ENCODE measurements around the gene SLC2A13. TPM values are rescaled to one million over a fixed set of nuclear protein-coding genes. Genes with fewer than 3 reads are reported as not detected.

The SLC2A13 gene
- total RNA-seq, 2 experiments from 2014 or later = 2.2 to 2.5 TPM

DNA sequence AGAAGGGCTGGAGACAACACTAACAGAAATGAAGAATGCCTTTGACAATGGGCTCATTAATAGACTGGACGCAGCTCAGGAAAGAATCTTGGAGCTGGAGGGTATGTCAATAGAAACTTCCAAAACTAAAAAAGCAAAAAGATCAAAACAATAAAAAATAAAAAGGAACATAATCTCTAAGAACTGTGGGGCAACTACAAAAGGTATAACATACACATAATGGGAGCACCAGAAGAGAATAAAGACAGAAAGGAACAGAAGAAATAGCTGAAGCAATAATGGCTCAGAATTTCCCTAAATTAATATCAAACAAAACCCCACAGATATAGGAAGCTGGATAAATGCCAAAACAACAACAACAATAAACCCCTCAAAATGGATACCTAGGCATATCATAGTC lies 362.2 kb downstream of the SLC2A13 start:
- Mint-ChIP-seq H3K27me3 (peaks cover 5% of the 10 kb centered on the region), H3K4me1 (no peaks in the 10 kb centered on the region), H3K9me3 (peaks cover 11% of the 10 kb centered on the region), H3K27ac (no peak overlapping the region), H3K4me3 (no peak overlapping the region), H3K36me3 (ENCODE audit: low read depth) (no peaks in the 10 kb centered on the region)
- DNase-seq = no peak
- ChIA-PET CTCF (no interaction called here), POLR2A (no interaction called here)

DNA sequence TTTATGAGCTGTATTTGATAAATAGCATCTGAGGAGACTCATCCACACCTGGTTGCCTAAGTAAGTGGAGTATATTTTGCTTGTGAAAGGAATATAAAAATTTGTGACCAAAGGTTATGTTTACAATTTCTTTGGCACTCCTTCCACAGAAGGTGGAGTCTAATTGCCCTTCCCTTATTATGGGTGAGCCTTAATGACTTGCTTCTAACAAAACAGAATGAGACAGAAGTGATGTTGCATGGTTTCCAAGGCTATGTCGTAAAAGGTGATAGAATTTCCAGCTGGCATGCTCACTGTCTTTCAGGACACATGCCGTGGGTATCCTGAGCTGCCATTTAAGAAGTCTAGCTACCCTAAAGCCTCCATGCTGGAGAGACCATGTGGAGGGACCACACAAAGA lies 369.5 kb downstream of the SLC2A13 start:
- POLR2A ChIA-PET = no interaction called here
- CTCF ChIA-PET = no interaction called here
- Mint-ChIP-seq H3K36me3 (ENCODE audit: low read depth) (no peaks in the 10 kb centered on the region), H3K27ac (no peak overlapping the region), H3K4me3 (no peak overlapping the region), H3K27me3 (no peaks in the 10 kb centered on the region), H3K4me1 (no peaks in the 10 kb centered on the region), H3K9me3 (peaks cover 18% of the 10 kb centered on the region)
- no peak for DNase-seq

DNA sequence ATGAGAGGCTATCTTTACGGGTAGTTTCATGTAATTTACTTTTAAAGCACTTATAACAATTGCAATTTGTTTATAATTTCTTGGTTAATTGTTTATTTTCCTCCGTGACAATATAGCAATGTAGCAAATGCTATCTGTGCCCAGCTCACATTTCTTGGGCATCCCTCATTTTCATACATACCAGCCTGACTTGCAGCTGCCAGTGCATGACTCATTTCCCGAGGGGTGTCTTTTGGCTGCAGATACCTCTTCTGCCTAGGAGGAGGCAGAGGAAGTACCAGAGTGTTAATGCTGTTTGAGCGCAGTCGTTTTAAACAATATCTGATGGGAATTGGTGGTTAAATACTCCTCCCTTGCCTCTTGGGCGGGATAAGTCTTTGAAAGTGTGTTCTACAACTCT lies 382.1 kb downstream of the SLC2A13 start:
- DNase-seq = no peak
- ChIA-PET POLR2A (no interaction called here), CTCF (no interaction called here)
- Mint-ChIP-seq H3K4me3 (no peak overlapping the region), H3K27me3 (peaks cover 10% of the 10 kb centered on the region), H3K9me3 (peaks cover 2% of the 10 kb centered on the region), H3K36me3 (ENCODE audit: low read depth) (no peaks in the 10 kb centered on the region), H3K27ac (no peak overlapping the region), H3K4me1 (peaks cover 7% of the 10 kb centered on the region)

DNA sequence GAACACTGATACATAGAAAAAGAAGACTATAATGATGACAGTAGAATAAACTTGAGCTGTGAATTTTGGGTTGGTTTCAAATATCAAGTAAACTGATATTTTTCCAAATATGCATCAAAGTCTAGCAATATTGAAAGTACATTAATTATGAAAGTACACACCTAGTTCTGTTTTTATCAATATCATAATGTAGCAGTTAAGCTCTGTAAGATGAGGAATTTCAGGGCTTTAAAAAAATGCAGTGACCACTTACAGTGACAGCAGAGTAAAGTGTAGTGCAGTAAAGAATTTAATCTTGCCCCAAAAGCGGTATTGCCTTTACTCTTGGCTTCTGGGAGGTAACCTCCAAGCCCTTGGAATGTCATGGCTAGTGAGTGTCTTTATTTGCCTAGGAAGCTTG lies 383.4 kb downstream of the SLC2A13 start:
- H3K4me3 Mint-ChIP-seq = no peak overlapping the region
- peaks cover 10% of the 10 kb centered on the region for H3K27me3 Mint-ChIP-seq
- H3K36me3 Mint-ChIP-seq (ENCODE audit: low read depth) = no peaks in the 10 kb centered on the region
- H3K4me1 Mint-ChIP-seq = peaks cover 7% of the 10 kb centered on the region
- ChIA-PET CTCF (no interaction called here), POLR2A (no interaction called here)
- H3K27ac Mint-ChIP-seq = no peak overlapping the region
- DNase-seq = no peak
- H3K9me3 Mint-ChIP-seq = no peaks in the 10 kb centered on the region

DNA sequence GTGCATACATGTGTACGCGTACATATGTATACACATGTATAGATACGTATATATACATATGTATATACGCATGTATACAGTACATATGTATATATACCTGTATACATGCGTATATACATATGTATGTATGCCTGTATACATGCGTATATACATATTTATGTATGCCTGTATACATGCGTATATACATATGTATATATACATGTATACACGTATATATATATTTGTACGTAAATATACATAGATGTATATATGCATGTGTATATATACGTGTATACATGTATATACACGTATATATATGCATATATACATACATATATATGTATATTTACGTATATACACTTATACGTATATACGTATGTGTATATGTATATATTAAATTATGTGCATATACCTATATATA lies 392.3 kb downstream of the SLC2A13 start:
- POLR2A ChIA-PET = no interaction called here
- Mint-ChIP-seq H3K27me3 (peaks cover 16% of the 10 kb centered on the region), H3K9me3 (no peaks in the 10 kb centered on the region), H3K27ac (no peak overlapping the region), H3K36me3 (ENCODE audit: low read depth) (no peaks in the 10 kb centered on the region), H3K4me1 (no peaks in the 10 kb centered on the region), H3K4me3 (no peak overlapping the region)
- CTCF ChIA-PET = no interaction called here
- no peak for DNase-seq

DNA sequence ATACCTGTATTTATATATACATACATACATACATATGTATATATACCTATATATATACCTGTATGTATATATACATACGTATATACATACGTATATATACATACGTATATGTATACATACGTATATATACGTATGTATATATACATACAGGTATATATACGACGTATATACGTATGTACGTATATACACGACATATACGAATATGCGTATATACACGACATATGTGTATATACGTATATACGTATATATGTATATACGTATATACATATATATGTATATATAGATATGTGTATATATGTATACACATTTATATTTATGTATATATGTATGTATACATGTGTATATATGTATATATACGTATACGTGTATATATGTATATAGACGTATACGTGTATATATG lies 393.5 kb downstream of the SLC2A13 start:
- no peaks in the 10 kb centered on the region for H3K36me3 Mint-ChIP-seq (ENCODE audit: low read depth)
- H3K4me3 Mint-ChIP-seq = no peak overlapping the region
- CTCF ChIA-PET = no interaction called here
- H3K27ac Mint-ChIP-seq = no peak overlapping the region
- DNase-seq = no peak
- H3K27me3 Mint-ChIP-seq = peaks cover 13% of the 10 kb centered on the region
- no peaks in the 10 kb centered on the region for H3K4me1 Mint-ChIP-seq
- POLR2A ChIA-PET = no interaction called here
- no peaks in the 10 kb centered on the region for H3K9me3 Mint-ChIP-seq

Other genes with a start within 250 kb of the SLC2A13 start
- under 1 TPM in 1 of 2 experiments, not detected in 1; 0.02 TPM for gene LRRK2, start 118.9 kb upstream of the SLC2A13 start, total RNA-seq

Measured in activated CD4-positive, alpha-beta T cell treated with anti-CD3 and anti-CD28 coated beads, Interleukin-2, amount 10 ng/mL, durations not matched to agents 7 days and 5 days (primary cell).